A673 (cell line): ENCODE data around the gene IQCN.

Experiments used
- CTCF ChIP-seq: fragments of 300-800, 200-600 bp; sonication (generic); conservative IDR thresholded peaks from 2 replicates; pipeline ENCODE4 v1.5.1; 2017; ENCODE audit warnings: low read depth, mild to moderate bottlenecking, antibody characterized with exemption, low read length, moderate library complexity, mixed read lengths
- EZH2 ChIP-seq: fragments of 200-600 bp; sonication (generic); IDR thresholded peaks from 2 replicates; pipeline ENCODE4 v1.6.1; 2017; ENCODE audit warnings: borderline replicate concordance, low read depth, mild to moderate bottlenecking, mixed read lengths, antibody characterized with exemption, low read length; ENCODE audit not compliant: poor library complexity, severe bottlenecking

- no peak for TF ChIP-seq EZH2
- TF ChIP-seq CTCF = no peak
These were observed 617 bp upstream of the IQCN start for GRCh38 chr19:18274781-18275356.
